Measurements from ENCODE around the gene BDKRB2.

- TF ChIP-seq, protein P1, sequence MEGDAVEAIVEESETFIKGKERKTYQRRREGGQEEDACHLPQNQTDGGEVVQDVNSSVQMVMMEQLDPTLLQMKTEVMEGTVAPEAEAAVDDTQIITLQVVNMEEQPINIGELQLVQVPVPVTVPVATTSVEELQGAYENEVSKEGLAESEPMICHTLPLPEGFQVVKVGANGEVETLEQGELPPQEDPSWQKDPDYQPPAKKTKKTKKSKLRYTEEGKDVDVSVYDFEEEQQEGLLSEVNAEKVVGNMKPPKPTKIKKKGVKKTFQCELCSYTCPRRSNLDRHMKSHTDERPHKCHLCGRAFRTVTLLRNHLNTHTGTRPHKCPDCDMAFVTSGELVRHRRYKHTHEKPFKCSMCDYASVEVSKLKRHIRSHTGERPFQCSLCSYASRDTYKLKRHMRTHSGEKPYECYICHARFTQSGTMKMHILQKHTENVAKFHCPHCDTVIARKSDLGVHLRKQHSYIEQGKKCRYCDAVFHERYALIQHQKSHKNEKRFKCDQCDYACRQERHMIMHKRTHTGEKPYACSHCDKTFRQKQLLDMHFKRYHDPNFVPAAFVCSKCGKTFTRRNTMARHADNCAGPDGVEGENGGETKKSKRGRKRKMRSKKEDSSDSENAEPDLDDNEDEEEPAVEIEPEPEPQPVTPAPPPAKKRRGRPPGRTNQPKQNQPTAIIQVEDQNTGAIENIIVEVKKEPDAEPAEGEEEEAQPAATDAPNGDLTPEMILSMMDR (IDR thresholded peaks at IDR 0.05; ENCODE audit: control extremely low read depth in 1 of 3, insufficient read depth in 1 of 3, low read depth in 1 of 3, low read length in 3 of 3): no peak
- TF ChIP-seq RFX5 (IDR thresholded peaks at IDR 0.05; ENCODE audit: borderline replicate concordance, low read depth, low read length) (no peak), POLR2A (IDR thresholded peaks at IDR 0.05; ENCODE audit: control extremely low read depth in 1 of 2, low read depth in 2 of 2, low read length in 2 of 2) (no peak), SUZ12 (IDR thresholded peaks at IDR 0.05; ENCODE audit: low read length) (no peak), CHD7 (IDR thresholded peaks at IDR 0.05; ENCODE audit: insufficient replicate concordance, low read length) (no peak), TCF12 (IDR thresholded peaks at IDR 0.05; ENCODE audit: low read depth, low read length) (no peak), POLR2AphosphoS5 (IDR thresholded peaks at IDR 0.05; ENCODE audit: low read depth, low read length) (no peak), SP1 (IDR thresholded peaks at IDR 0.05; ENCODE audit: low read depth, low read length) (no peak)
Measured at GRCh38 chr14:96254687-96255086, 50.0 kb downstream of the BDKRB2 start.

All from H1 (cell line).